Stimulated activated naive CD8-positive, alpha-beta T cell treated with anti-CD3 and anti-CD28 coated beads, Interleukin-15, Interleukin-2, amounts not matched to agents 100 ng/mL and 50 ng/mL, for 24 hours (primary cell): Measurements from ENCODE around the gene SMOC2.

ENCODE experiments used
- H3K27ac Mint-ChIP-seq: one replicate; pipeline ENCODE4 v1.8.0; 2021; ENCODE audit warnings: mild to moderate bottlenecking, mixed read lengths
- H3K27me3 Mint-ChIP-seq: one replicate; pipeline ENCODE4 v1.8.0; 2021; ENCODE audit warnings: mixed read lengths
- H3K36me3 Mint-ChIP-seq: one replicate; pipeline ENCODE4 v1.8.0; 2021; ENCODE audit warnings: low read depth, mixed read lengths
- H3K4me1 Mint-ChIP-seq: one replicate; pipeline ENCODE4 v1.8.0; 2021; ENCODE audit warnings: low read depth, mixed read lengths
- H3K4me3 Mint-ChIP-seq: one replicate; pipeline ENCODE4 v1.8.0; 2021; ENCODE audit warnings: mild to moderate bottlenecking, mixed read lengths
- H3K9me3 Mint-ChIP-seq: one replicate; pipeline ENCODE4 v1.8.0; 2021; ENCODE audit warnings: mixed read lengths

The SMOC2 gene

GRCh38 chr6:168582571-168582981, 141.6 kb downstream of the SMOC2 start:
- no peaks in the 10 kb centered on the region for H3K9me3 Mint-ChIP-seq
- no peak overlapping the region for H3K4me3 Mint-ChIP-seq
- no peak overlapping the region for H3K27ac Mint-ChIP-seq
- no peaks in the 10 kb centered on the region for H3K27me3 Mint-ChIP-seq
- no peaks in the 10 kb centered on the region for H3K36me3 Mint-ChIP-seq
- H3K4me1 Mint-ChIP-seq, result no peaks in the 10 kb centered on the region

GRCh38 chr6:168583126-168583525, 142.1 kb downstream of the SMOC2 start:
- H3K4me1 Mint-ChIP-seq, result no peaks in the 10 kb centered on the region
- no peak overlapping the region for H3K27ac Mint-ChIP-seq
- H3K27me3 Mint-ChIP-seq, result no peaks in the 10 kb centered on the region
- no peak overlapping the region for H3K4me3 Mint-ChIP-seq
- no peaks in the 10 kb centered on the region for H3K9me3 Mint-ChIP-seq
- H3K36me3 Mint-ChIP-seq, result no peaks in the 10 kb centered on the region

- Mint-ChIP-seq H3K4me3 (no peak overlapping the region), H3K9me3 (no peaks in the 10 kb centered on the region), H3K4me1 (no peaks in the 10 kb centered on the region), H3K27me3 (no peaks in the 10 kb centered on the region), H3K27ac (no peak overlapping the region), H3K36me3 (no peaks in the 10 kb centered on the region)
These were observed 142.8 kb downstream of the SMOC2 start for GRCh38 chr6:168583821-168584220.

GRCh38 chr6:168584249-168584648, 143.3 kb downstream of the SMOC2 start:
- no peaks in the 10 kb centered on the region for H3K4me1 Mint-ChIP-seq
- no peaks in the 10 kb centered on the region for H3K36me3 Mint-ChIP-seq
- H3K4me3 Mint-ChIP-seq, result no peak overlapping the region
- no peaks in the 10 kb centered on the region for H3K9me3 Mint-ChIP-seq
- H3K27me3 Mint-ChIP-seq, result no peaks in the 10 kb centered on the region
- no peak overlapping the region for H3K27ac Mint-ChIP-seq

- H3K4me3 Mint-ChIP-seq, result no peak overlapping the region
- H3K36me3 Mint-ChIP-seq, result no peaks in the 10 kb centered on the region
- H3K27ac Mint-ChIP-seq, result no peak overlapping the region
- H3K27me3 Mint-ChIP-seq, result no peaks in the 10 kb centered on the region
- H3K4me1 Mint-ChIP-seq, result no peaks in the 10 kb centered on the region
- no peaks in the 10 kb centered on the region for H3K9me3 Mint-ChIP-seq
These were observed 143.7 kb downstream of the SMOC2 start for GRCh38 chr6:168584671-168585070.

- Mint-ChIP-seq H3K4me3 (no peak overlapping the region), H3K4me1 (no peaks in the 10 kb centered on the region), H3K36me3 (no peaks in the 10 kb centered on the region), H3K27me3 (no peaks in the 10 kb centered on the region), H3K9me3 (no peaks in the 10 kb centered on the region), H3K27ac (no peak overlapping the region)
These were observed 144.5 kb downstream of the SMOC2 start for GRCh38 chr6:168585441-168585840.

- Mint-ChIP-seq H3K27ac (no peak overlapping the region), H3K27me3 (no peaks in the 10 kb centered on the region), H3K9me3 (no peaks in the 10 kb centered on the region), H3K4me3 (no peak overlapping the region), H3K36me3 (no peaks in the 10 kb centered on the region), H3K4me1 (no peaks in the 10 kb centered on the region)
These were observed 148.3 kb downstream of the SMOC2 start for GRCh38 chr6:168589275-168589674.

- no peaks in the 10 kb centered on the region for H3K36me3 Mint-ChIP-seq
- H3K4me1 Mint-ChIP-seq, result no peaks in the 10 kb centered on the region
- H3K9me3 Mint-ChIP-seq, result no peaks in the 10 kb centered on the region
- no peak overlapping the region for H3K27ac Mint-ChIP-seq
- no peaks in the 10 kb centered on the region for H3K27me3 Mint-ChIP-seq
- no peak overlapping the region for H3K4me3 Mint-ChIP-seq
These were observed 149.4 kb downstream of the SMOC2 start for GRCh38 chr6:168590406-168590805.

- no peak overlapping the region for H3K4me3 Mint-ChIP-seq
- H3K4me1 Mint-ChIP-seq, result no peaks in the 10 kb centered on the region
- no peaks in the 10 kb centered on the region for H3K9me3 Mint-ChIP-seq
- no peaks in the 10 kb centered on the region for H3K36me3 Mint-ChIP-seq
- no peak overlapping the region for H3K27ac Mint-ChIP-seq
- H3K27me3 Mint-ChIP-seq, result no peaks in the 10 kb centered on the region
These were observed 155.4 kb downstream of the SMOC2 start for GRCh38 chr6:168596344-168596743.

GRCh38 chr6:168597471-168597875, 156.5 kb downstream of the SMOC2 start:
- no peaks in the 10 kb centered on the region for H3K36me3 Mint-ChIP-seq
- no peak overlapping the region for H3K4me3 Mint-ChIP-seq
- no peaks in the 10 kb centered on the region for H3K9me3 Mint-ChIP-seq
- H3K27ac Mint-ChIP-seq, result no peak overlapping the region
- no peaks in the 10 kb centered on the region for H3K4me1 Mint-ChIP-seq
- no peaks in the 10 kb centered on the region for H3K27me3 Mint-ChIP-seq

- Mint-ChIP-seq H3K4me1 (no peaks in the 10 kb centered on the region), H3K27me3 (no peaks in the 10 kb centered on the region), H3K27ac (no peak overlapping the region), H3K9me3 (no peaks in the 10 kb centered on the region), H3K4me3 (no peak overlapping the region), H3K36me3 (no peaks in the 10 kb centered on the region)
These were observed 157.5 kb downstream of the SMOC2 start for GRCh38 chr6:168598251-168599117.

GRCh38 chr6:168599118-168599494, 158.1 kb downstream of the SMOC2 start:
- H3K9me3 Mint-ChIP-seq, result no peaks in the 10 kb centered on the region
- H3K27me3 Mint-ChIP-seq, result no peaks in the 10 kb centered on the region
- no peak overlapping the region for H3K27ac Mint-ChIP-seq
- no peak overlapping the region for H3K4me3 Mint-ChIP-seq
- no peaks in the 10 kb centered on the region for H3K4me1 Mint-ChIP-seq
- H3K36me3 Mint-ChIP-seq, result no peaks in the 10 kb centered on the region

GRCh38 chr6:168599769-168600330, 158.9 kb downstream of the SMOC2 start:
- H3K4me3 Mint-ChIP-seq, result no peak overlapping the region
- no peaks in the 10 kb centered on the region for H3K4me1 Mint-ChIP-seq
- H3K36me3 Mint-ChIP-seq, result no peaks in the 10 kb centered on the region
- H3K27ac Mint-ChIP-seq, result no peak overlapping the region
- H3K27me3 Mint-ChIP-seq, result no peaks in the 10 kb centered on the region
- H3K9me3 Mint-ChIP-seq, result no peaks in the 10 kb centered on the region

GRCh38 chr6:168600381-168600780, 159.4 kb downstream of the SMOC2 start:
- Mint-ChIP-seq H3K9me3 (no peaks in the 10 kb centered on the region), H3K27me3 (no peaks in the 10 kb centered on the region), H3K36me3 (no peaks in the 10 kb centered on the region), H3K4me1 (no peaks in the 10 kb centered on the region), H3K27ac (no peak overlapping the region), H3K4me3 (no peak overlapping the region)

GRCh38 chr6:168601111-168601510, 160.1 kb downstream of the SMOC2 start:
- Mint-ChIP-seq H3K27me3 (no peaks in the 10 kb centered on the region), H3K9me3 (no peaks in the 10 kb centered on the region), H3K36me3 (no peaks in the 10 kb centered on the region), H3K27ac (no peak overlapping the region), H3K4me1 (no peaks in the 10 kb centered on the region), H3K4me3 (no peak overlapping the region)

GRCh38 chr6:168601546-168601945, 160.6 kb downstream of the SMOC2 start:
- no peaks in the 10 kb centered on the region for H3K27me3 Mint-ChIP-seq
- H3K27ac Mint-ChIP-seq, result no peak overlapping the region
- no peaks in the 10 kb centered on the region for H3K9me3 Mint-ChIP-seq
- no peaks in the 10 kb centered on the region for H3K4me1 Mint-ChIP-seq
- H3K4me3 Mint-ChIP-seq, result no peak overlapping the region
- H3K36me3 Mint-ChIP-seq, result no peaks in the 10 kb centered on the region
